GM23248 (cell line): ENCODE measurements around the gene PDE12. TPM values are rescaled to one million over a fixed set of nuclear protein-coding genes. Genes with fewer than 3 reads are reported as not detected.

Source experiments
- DNase-seq: peaks from one replicate; pipeline ENCODE4 v3.0.0-alpha.2; 2015
- H2AFZ ChIP-seq: fragments of 200-600 bp; sonication (generic); 2 replicates; pipeline ENCODE4 v1.6.1; 2016; ENCODE audit warnings: antibody characterized with exemption
- H3F3A ChIP-seq: fragments of 200-600 bp; sonication (generic); 2 replicates; pipeline ENCODE4 v1.6.1; 2016; ENCODE audit warnings: mild to moderate bottlenecking, antibody characterized with exemption, mixed run types; ENCODE audit not compliant: insufficient read depth
- H3K27ac ChIP-seq: fragments of 200-600 bp; sonication (generic); 2 replicates; pipeline ENCODE4 v1.5.1; 2016; ENCODE audit warnings: mild to moderate bottlenecking
- H3K27me3 ChIP-seq: fragments of 200-600 bp; sonication (generic); replicated peaks from 2 replicates; pipeline ENCODE4 v1.6.1; 2016; ENCODE audit warnings: mild to moderate bottlenecking; ENCODE audit not compliant: insufficient read depth
- H3K36me3 ChIP-seq: fragments of 200-600 bp; sonication (generic); 2 replicates; pipeline ENCODE4 v1.6.1; 2016; ENCODE audit warnings: low read depth, mild to moderate bottlenecking
- H3K4me1 ChIP-seq: fragments of 200-600 bp; sonication (generic); 2 replicates; pipeline ENCODE4 v1.6.1; 2016; ENCODE audit warnings: mild to moderate bottlenecking; ENCODE audit not compliant: insufficient read depth
- H3K4me2 ChIP-seq: fragments of 200-600 bp; sonication (generic); one replicate; pipeline ENCODE4 v1.6.1; 2016; ENCODE audit warnings: mild to moderate bottlenecking; ENCODE audit not compliant: unreplicated experiment
- H3K4me3 ChIP-seq: fragments of 200-600 bp; sonication (generic); 2 replicates; pipeline ENCODE4 v1.5.1; 2016; ENCODE audit warnings: mild to moderate bottlenecking
- H3K79me2 ChIP-seq: fragments of 200-600 bp; sonication (generic); 2 replicates; pipeline ENCODE4 v1.6.1; 2016; ENCODE audit warnings: mild to moderate bottlenecking; ENCODE audit not compliant: insufficient read depth
- H3K9ac ChIP-seq: fragments of 200-600 bp; sonication (generic); 2 replicates; pipeline ENCODE4 v1.6.1; 2016; ENCODE audit warnings: mild to moderate bottlenecking
- H3K9me2 ChIP-seq: fragments of 200-600 bp; sonication (generic); 2 replicates; pipeline ENCODE4 v1.6.1; 2016; ENCODE audit warnings: mixed run types, mild to moderate bottlenecking, moderate library complexity; ENCODE audit not compliant: insufficient read depth
- H3K9me3 ChIP-seq: fragments of 200-600 bp; sonication (generic); one replicate; pipeline ENCODE4 v1.6.1; 2017; ENCODE audit warnings: low read depth
- H4K20me1 ChIP-seq: fragments of 200-600 bp; sonication (generic); 2 replicates; pipeline ENCODE4 v1.6.0; 2016; ENCODE audit not compliant: insufficient read depth
- EZH2 ChIP-seq: fragments of 200-600 bp; sonication (generic); IDR thresholded peaks from 2 replicates; pipeline ENCODE4 v1.6.1; 2018; ENCODE audit warnings: antibody characterized with exemption, mild to moderate bottlenecking; ENCODE audit not compliant: insufficient read depth, poor library complexity, severe bottlenecking
- EZH2phosphoT487 ChIP-seq: fragments of 200-600 bp; sonication (generic); IDR thresholded peaks from 2 replicates; pipeline ENCODE4 v1.6.1; 2018; ENCODE audit warnings: antibody characterized with exemption, moderate library complexity, mild to moderate bottlenecking, low read depth; ENCODE audit not compliant: insufficient read depth
- WGBS, 2 experiments: methylation state at CpG; one replicate each; pipeline ENCODE4 v1.1.6; 2015 to 2017; ENCODE audit warnings: low lambda C conversion rate in 2 of 2, low coverage in 1 of 2; ENCODE audit errors: missing lambda C conversion rate in 2 of 2; 5-methylcytosine and 5-hydroxymethylcytosine counted together
- in situ Hi-C: fragments of 300-500 bp; cut with MboI; formaldehyde crosslinking; loops from 2 replicates; pipeline ENCODE4 v1.15.0; 2020
- polyA plus RNA-seq: library from polyadenylated mRNA; unstranded; fragments of >200 nt; fragmentation: Nextera tagmentation; extraction: Ambion mirVana; gene quantifications from 2 replicates; pipeline ENCODE4 v1.2.1, GENCODE V29; 2016
- total RNA-seq: library from RNA; depleted of rRNA; stranded (reverse); fragments of >200 nt; shearing (Covaris generic); gene quantifications from 2 replicates; pipeline ENCODE4 v1.2.3, GENCODE V29; 2014

The PDE12 gene
- total and polyA plus RNA-seq, 2 experiments from 2014 or later = 14.6 to 21.4 TPM

DNA sequence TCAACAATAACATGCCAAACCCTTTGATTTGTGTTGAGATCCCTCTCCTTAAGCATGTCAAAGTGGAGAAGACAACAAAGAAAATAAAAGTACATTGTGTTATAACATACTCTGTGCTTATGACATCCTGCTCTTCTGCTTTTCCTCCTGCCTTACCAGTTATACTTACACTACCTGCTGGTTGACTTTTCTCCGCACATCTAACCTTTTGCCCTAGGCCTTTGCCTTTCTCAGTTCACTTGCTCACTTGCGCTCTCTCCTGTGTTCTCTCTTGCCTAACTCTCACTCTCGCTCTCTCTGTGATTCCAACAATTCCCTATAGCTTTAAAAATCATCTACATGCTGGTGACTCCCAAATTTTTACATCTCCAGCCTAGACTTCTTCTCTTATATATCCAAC lies 17.6 kb upstream of the PDE12 start:
- no peaks in the 10 kb centered on the region for H3K4me1 ChIP-seq
- WGBS, 2 experiments = 69 to 72% methylated on average over 3 of the region's 3 CpGs
- H4K20me1 ChIP-seq = no peaks in the 10 kb centered on the region
- H3K4me2 ChIP-seq = no peak overlapping the region
- no peaks in the 10 kb centered on the region for H3K27me3 ChIP-seq
- H3K9me3 ChIP-seq = no peaks in the 10 kb centered on the region
- no peaks in the 10 kb centered on the region for H3K79me2 ChIP-seq
- H2AFZ ChIP-seq = no peak overlapping the region
- no peak overlapping the region for H3K27ac ChIP-seq
- H3K9me2 ChIP-seq = no peaks in the 10 kb centered on the region
- in situ Hi-C loops = no loop called here
- no peak overlapping the region for H3K4me3 ChIP-seq
- DNase-seq = no peak
- no peak overlapping the region for H3K9ac ChIP-seq
- H3F3A ChIP-seq = no peaks in the 10 kb centered on the region
- no peaks in the 10 kb centered on the region for H3K36me3 ChIP-seq
- TF ChIP-seq EZH2phosphoT487 (no peak), EZH2 (no peak)

DNA sequence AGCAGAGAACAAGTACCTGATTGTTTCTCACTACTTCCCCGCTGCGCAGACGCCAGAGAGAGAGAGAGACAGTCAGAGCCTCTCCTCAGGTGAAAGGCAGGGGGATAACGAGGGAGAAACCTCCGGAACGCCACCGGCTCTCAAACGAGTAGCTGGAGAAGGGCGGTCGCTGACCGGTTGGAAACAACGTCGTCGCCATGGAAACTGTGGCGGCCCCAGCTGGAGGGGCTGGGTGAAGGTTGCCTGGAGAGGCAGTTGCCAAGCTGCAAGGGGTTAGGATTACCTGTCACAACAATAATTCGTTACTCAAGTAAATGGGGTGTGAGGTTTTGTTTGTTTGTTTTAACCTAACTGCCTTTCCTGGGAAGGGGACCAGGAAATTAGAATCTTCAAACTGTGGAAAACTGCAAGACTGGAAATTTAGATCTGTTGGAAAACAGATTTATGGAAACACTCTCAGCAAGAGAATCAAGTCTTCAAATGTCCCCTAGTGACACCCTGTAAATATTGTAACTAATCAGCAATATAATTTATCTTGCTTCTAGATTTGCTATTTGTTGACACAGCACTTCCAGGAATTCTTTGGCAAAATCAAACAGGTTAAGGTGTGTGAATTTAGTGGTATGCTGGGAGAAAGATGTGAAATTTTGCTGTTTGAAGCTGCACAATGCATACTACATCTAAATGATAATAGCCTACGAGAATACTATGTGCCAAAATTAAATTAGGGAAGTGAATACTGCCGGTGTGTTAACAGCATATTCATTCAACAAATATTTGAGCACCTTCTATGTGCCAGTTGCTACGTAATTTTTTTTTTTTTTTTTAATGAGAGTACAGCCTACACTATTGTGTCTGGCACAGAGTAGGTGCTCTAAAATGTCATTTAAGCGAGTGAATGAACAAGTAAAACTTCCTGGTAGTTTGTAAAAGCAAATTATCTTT lies 11.6 kb upstream of the PDE12 start, which contains the start of gene DNAH12:
TSS of gene DNAH12 (minus strand) at position 164 of the 945 bp plus-strand sequence. CDS start 1,474 bp downstream, outside the sequence.
- TF ChIP-seq EZH2 (no peak), EZH2phosphoT487 (no peak)
- Histone ChIP-seq H3K9me2 (no peaks in the 10 kb centered on the region), H2AFZ (peak within 1 kb of the TSS; percentile 63), H4K20me1 (no peaks in the 10 kb centered on the region), H3K36me3 (no peaks in the 10 kb centered on the region), H3K27ac (no peak within 1 kb of the TSS), H3K9me3 (no peaks in the 10 kb centered on the region), H3K9ac (no peak within 1 kb of the TSS), H3K27me3 (no peaks in the 10 kb centered on the region), H3F3A (no peaks in the 10 kb centered on the region), H3K79me2 (no peaks in the 10 kb centered on the region), H3K4me2 (peak within 1 kb of the TSS; percentile 75), H3K4me3 (peak within 1 kb of the TSS; percentile 52), H3K4me1 (0 out of 2 replicates have a peak, but pooled peaks cover 7% of the 10 kb centered on the region)
- DNase-seq = peak; percentile 42
- 11 to 12% methylated on average over 20 of the region's 20 CpGs for WGBS, 2 experiments
- in situ Hi-C loops = no loop called here

DNA sequence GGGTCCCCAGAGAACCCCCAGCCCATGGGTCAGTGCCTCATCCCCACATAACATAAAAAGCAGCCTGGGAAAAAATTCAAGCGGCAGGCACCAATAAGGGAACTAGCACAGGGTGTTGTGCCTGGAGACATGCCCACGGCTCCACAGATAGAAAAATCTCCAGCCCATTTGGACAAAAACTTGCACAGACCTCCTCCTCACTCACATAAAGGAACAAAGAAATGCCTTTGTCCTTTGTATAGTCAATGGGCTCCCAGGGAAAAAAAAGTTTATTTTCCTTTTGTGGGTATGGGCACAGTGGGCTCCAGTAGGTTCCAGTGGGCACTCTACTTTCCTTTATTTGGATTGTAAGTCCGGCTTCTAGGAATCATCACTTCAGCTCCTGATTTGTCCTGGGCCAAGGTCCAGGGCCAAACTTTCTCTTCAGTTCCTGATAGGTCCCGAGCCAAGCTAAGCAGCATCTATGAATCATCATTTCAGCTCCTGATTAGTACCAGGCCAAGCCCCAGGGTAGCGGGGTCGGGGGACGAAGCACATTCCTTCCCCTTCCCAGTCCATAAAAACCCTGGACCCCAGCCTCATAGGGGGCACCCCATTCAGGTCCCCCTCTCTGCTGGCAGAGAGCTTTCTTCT lies 10.3 kb upstream of the PDE12 start:
- Histone ChIP-seq H2AFZ (no peak overlapping the region), H3K36me3 (no peaks in the 10 kb centered on the region), H4K20me1 (no peaks in the 10 kb centered on the region), H3K4me2 (no peak overlapping the region), H3K79me2 (no peaks in the 10 kb centered on the region), H3K9me2 (no peaks in the 10 kb centered on the region), H3F3A (no peaks in the 10 kb centered on the region), H3K27me3 (no peaks in the 10 kb centered on the region), H3K4me1 (0 out of 2 replicates have a peak, but pooled peaks cover 7% of the 10 kb centered on the region), H3K27ac (no peak overlapping the region), H3K4me3 (no peak overlapping the region), H3K9ac (no peak overlapping the region), H3K9me3 (no peaks in the 10 kb centered on the region)
- 90 to 91% methylated on average over 7 of the region's 7 CpGs for WGBS, 2 experiments
- TF ChIP-seq EZH2 = no peak
- no peak for TF ChIP-seq EZH2phosphoT487
- DNase-seq = no peak
- in situ Hi-C loops = no loop called here

DNA sequence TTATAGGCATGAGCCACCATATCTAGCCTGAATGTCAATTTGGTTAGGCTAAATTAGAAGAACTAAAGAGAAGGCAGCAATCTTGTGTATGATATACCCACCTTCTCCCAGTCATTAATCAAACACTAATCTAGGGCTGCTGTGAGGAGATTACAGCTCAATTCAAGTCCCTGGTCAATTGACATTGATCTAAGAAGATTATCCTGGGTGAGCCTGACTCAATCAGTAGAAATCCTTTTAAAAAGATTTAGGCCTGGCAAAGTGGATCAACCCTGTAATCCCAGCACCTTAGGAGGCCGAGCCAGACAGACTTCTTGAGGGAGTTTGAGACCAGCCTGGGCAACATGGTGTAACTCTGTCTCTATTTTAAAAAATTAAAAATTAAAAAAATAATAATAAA lies 9.5 kb upstream of the PDE12 start:
- Histone ChIP-seq H3K4me3 (no peak overlapping the region), H3K9me3 (no peaks in the 10 kb centered on the region), H3K36me3 (no peaks in the 10 kb centered on the region), H3K79me2 (no peaks in the 10 kb centered on the region), H3F3A (no peaks in the 10 kb centered on the region), H3K4me1 (0 out of 2 replicates have a peak, but pooled peaks cover 7% of the 10 kb centered on the region), H3K27me3 (no peaks in the 10 kb centered on the region), H3K4me2 (no peak overlapping the region), H4K20me1 (no peaks in the 10 kb centered on the region), H3K9ac (no peak overlapping the region), H3K9me2 (no peaks in the 10 kb centered on the region), H2AFZ (no peak overlapping the region), H3K27ac (no peak overlapping the region)
- in situ Hi-C loops = no loop called here
- DNase-seq = no peak
- 75 to 79% methylated on average over 1 of the region's 1 CpG for WGBS, 2 experiments
- TF ChIP-seq EZH2phosphoT487 = no peak
- no peak for TF ChIP-seq EZH2
